HCT116 (cell line): Measurements from ENCODE around the gene ACER1.

Experiments
- CEBPB ChIP-seq: IDR thresholded peaks from 2 replicates; pipeline ENCODE4 v1.6.1; 2012; ENCODE audit warnings: low read depth
- CTCF ChIP-seq, 3 experiments: fragments of 200-600 bp in 1 of 3; sonication (generic) in 1 of 3; IDR thresholded peaks in 2 of 3; conservative IDR thresholded peaks in 1 of 3; 2 replicates each; pipeline ENCODE4 v1.5.1; 2012 to 2017; ENCODE audit warnings: low read depth in 2 of 3, low read length in 2 of 3, antibody characterized with exemption in 1 of 3, borderline replicate concordance in 1 of 3, control low read depth in 1 of 3, mild to moderate bottlenecking in 1 of 3, mixed read lengths in 1 of 3, mixed run types in 1 of 3, moderate library complexity in 1 of 3; ENCODE audit not compliant: insufficient read depth in 1 of 3
- EZH2 ChIP-seq: fragments of 200-600 bp; sonication (generic); IDR thresholded peaks from 2 replicates; pipeline ENCODE4 v1.6.1; 2017; ENCODE audit warnings: antibody characterized with exemption, mixed run types
- JUND ChIP-seq: IDR thresholded peaks from 2 replicates; pipeline ENCODE4 v1.6.1; 2012
- POLR2A ChIP-seq: IDR thresholded peaks from 2 replicates; pipeline ENCODE4 v1.7.0; 2011; ENCODE audit warnings: borderline replicate concordance; ENCODE audit not compliant: insufficient read depth, insufficient read length; ENCODE audit errors: extremely low read depth

GRCh38 chr19:6374711-6375410 is 41.4 kb upstream of the ACER1 start:
- TF ChIP-seq JUND: no peak
- no peak for TF ChIP-seq POLR2A
- TF ChIP-seq CTCF (IDR thresholded peaks at IDR 0.05 in 2 of 3, conservative IDR thresholded peaks at IDR 0.05 in 1 of 3; ENCODE audit: borderline replicate concordance in 1 of 3, insufficient read depth in 1 of 3, low read depth in 2 of 3, low read length in 2 of 3): no peak
- no peak for TF ChIP-seq CEBPB
- TF ChIP-seq EZH2: no peak
